Neural progenitor cell (in vitro differentiated cells): ENCODE measurements around the gene NKAIN2. TPM values are rescaled to one million over a fixed set of nuclear protein-coding genes. Genes with fewer than 3 reads are reported as not detected.

Source experiments
- DNase-seq: peaks from one replicate; pipeline ENCODE4 v3.0.0-alpha.2; 2016; ENCODE audit warnings: low spot score
- H2AFZ ChIP-seq: fragments of 200-600 bp; sonication (generic); replicated peaks from 2 replicates; pipeline ENCODE4 v1.6.1; 2016; ENCODE audit warnings: antibody characterized with exemption
- H3F3A ChIP-seq: fragments of 200-600 bp; sonication (generic); 2 replicates; pipeline ENCODE4 v1.6.1; 2016; ENCODE audit warnings: antibody characterized with exemption, low read depth
- H3K27ac ChIP-seq: fragments of 200-600 bp; sonication (generic); 2 replicates; pipeline ENCODE4 v1.5.1; 2016; ENCODE audit warnings: mild to moderate bottlenecking
- H3K27me3 ChIP-seq: fragments of 200-600 bp; sonication (generic); 2 replicates; pipeline ENCODE4 v1.6.1; 2016; ENCODE audit warnings: mild to moderate bottlenecking, moderate library complexity
- H3K36me3 ChIP-seq: fragments of 200-600 bp; sonication (generic); 2 replicates; pipeline ENCODE4 v1.5.1; 2016
- H3K4me1 ChIP-seq: fragments of 200-600 bp; sonication (generic); 2 replicates; pipeline ENCODE4 v1.6.1; 2016; ENCODE audit warnings: mixed run types
- H3K4me2 ChIP-seq: fragments of 200-600 bp; sonication (generic); 2 replicates; pipeline ENCODE4 v1.6.1; 2016
- H3K4me3 ChIP-seq: fragments of 200-600 bp; sonication (generic); 2 replicates; pipeline ENCODE4 v1.5.1; 2016
- H3K79me2 ChIP-seq: fragments of 200-600 bp; sonication (generic); 2 replicates; pipeline ENCODE4 v1.6.1; 2016; ENCODE audit warnings: low read depth
- H3K9ac ChIP-seq: fragments of 200-600 bp; sonication (generic); 2 replicates; pipeline ENCODE4 v1.6.1; 2016
- H3K9me3 ChIP-seq: fragments of 200-600 bp; sonication (generic); 2 replicates; pipeline ENCODE4 v1.5.1; 2016; ENCODE audit warnings: low read depth
- H4K20me1 ChIP-seq: fragments of 200-600 bp; sonication (generic); 2 replicates; pipeline ENCODE4 v1.6.1; 2016; ENCODE audit warnings: low read depth
- H3K27ac Mint-ChIP-seq: 3 replicates; pipeline ENCODE4 v1.8.0; 2021; ENCODE audit warnings: mixed read lengths
- H3K27me3 Mint-ChIP-seq: 2 replicates; pipeline ENCODE4 v1.8.0; 2022; ENCODE audit warnings: low read depth, mild to moderate bottlenecking, inconsistent platforms, moderate library complexity, mixed read lengths; ENCODE audit not compliant: insufficient read depth
- H3K36me3 Mint-ChIP-seq: 3 replicates; pipeline ENCODE4 v1.8.0; 2021; ENCODE audit warnings: mixed read lengths
- H3K4me1 Mint-ChIP-seq: 3 replicates; pipeline ENCODE4 v1.8.0; 2021; ENCODE audit warnings: mixed read lengths
- H3K4me3 Mint-ChIP-seq: 3 replicates; pipeline ENCODE4 v1.8.0; 2021; ENCODE audit warnings: mild to moderate bottlenecking, moderate library complexity, mixed read lengths
- H3K9me3 Mint-ChIP-seq: 3 replicates; pipeline ENCODE4 v1.8.0; 2020; ENCODE audit warnings: mixed read lengths
- EZH2 ChIP-seq: fragments of 200-600 bp; sonication (generic); IDR thresholded peaks from 2 replicates; pipeline ENCODE4 v1.6.1; 2017; ENCODE audit warnings: antibody characterized with exemption, mild to moderate bottlenecking, moderate library complexity
- EZH2phosphoT487 ChIP-seq: fragments of 200-600 bp; sonication (generic); IDR thresholded peaks from 2 replicates; pipeline ENCODE4 v1.6.1; 2017; ENCODE audit warnings: antibody characterized with exemption
- total RNA-seq: library from RNA; depleted of rRNA; stranded (reverse); fragments of >200 nt; gene quantifications from 2 replicates; pipeline ENCODE4 v1.2.3, GENCODE V29; 2015; ENCODE audit warnings: low replicate concordance
- TF ChIP-seq, protein P1 (sequence below): fragments of 200-600 bp; sonication (generic); IDR thresholded peaks from 2 replicates; pipeline ENCODE4 v1.5.1; 2017; ENCODE audit warnings: antibody characterized with exemption, mild to moderate bottlenecking

The NKAIN2 gene
- total RNA-seq, 1 donor from 2014 or later: 0.45 TPM

DNA sequence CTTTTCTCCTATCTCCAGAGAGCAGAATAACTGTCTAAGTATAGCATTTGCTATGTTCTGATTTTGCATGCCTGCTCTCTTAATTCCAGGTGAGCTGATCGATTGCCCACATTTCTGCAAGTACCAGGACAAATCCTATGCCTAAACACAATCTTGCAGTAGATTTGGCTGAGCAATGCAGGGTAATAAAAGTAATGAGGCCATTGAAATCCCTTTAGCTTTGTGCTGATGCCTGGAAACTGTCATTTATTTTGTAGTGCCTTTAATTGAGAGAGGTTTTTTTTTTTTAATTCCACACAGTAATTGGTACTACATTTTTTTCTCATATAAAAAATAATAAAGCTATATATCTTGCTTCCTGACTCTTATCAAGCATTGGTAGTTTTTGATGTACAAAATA, 252.3 kb downstream of the NKAIN2 start:
- H3K27me3 Mint-ChIP-seq: peaks cover 2% of the 10 kb centered on the region
- no peaks in the 10 kb centered on the region for H3K36me3 ChIP-seq
- no peak overlapping the region for H2AFZ ChIP-seq
- H4K20me1 ChIP-seq: no peaks in the 10 kb centered on the region
- no peaks in the 10 kb centered on the region for H3K9me3 ChIP-seq
- no peak overlapping the region for H3K27ac Mint-ChIP-seq
- TF ChIP-seq, protein P1, sequence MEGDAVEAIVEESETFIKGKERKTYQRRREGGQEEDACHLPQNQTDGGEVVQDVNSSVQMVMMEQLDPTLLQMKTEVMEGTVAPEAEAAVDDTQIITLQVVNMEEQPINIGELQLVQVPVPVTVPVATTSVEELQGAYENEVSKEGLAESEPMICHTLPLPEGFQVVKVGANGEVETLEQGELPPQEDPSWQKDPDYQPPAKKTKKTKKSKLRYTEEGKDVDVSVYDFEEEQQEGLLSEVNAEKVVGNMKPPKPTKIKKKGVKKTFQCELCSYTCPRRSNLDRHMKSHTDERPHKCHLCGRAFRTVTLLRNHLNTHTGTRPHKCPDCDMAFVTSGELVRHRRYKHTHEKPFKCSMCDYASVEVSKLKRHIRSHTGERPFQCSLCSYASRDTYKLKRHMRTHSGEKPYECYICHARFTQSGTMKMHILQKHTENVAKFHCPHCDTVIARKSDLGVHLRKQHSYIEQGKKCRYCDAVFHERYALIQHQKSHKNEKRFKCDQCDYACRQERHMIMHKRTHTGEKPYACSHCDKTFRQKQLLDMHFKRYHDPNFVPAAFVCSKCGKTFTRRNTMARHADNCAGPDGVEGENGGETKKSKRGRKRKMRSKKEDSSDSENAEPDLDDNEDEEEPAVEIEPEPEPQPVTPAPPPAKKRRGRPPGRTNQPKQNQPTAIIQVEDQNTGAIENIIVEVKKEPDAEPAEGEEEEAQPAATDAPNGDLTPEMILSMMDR: no peak
- TF ChIP-seq EZH2phosphoT487: no peak
- no peak for TF ChIP-seq EZH2
- H3K79me2 ChIP-seq: no peaks in the 10 kb centered on the region
- no peak overlapping the region for H3K27ac ChIP-seq
- H3K36me3 Mint-ChIP-seq: no peaks in the 10 kb centered on the region
- H3K4me1 Mint-ChIP-seq: no peaks in the 10 kb centered on the region
- DNase-seq: no peak
- no peak overlapping the region for H3K4me3 ChIP-seq
- no peaks in the 10 kb centered on the region for H3K9me3 Mint-ChIP-seq
- no peak overlapping the region for H3K9ac ChIP-seq
- H3K27me3 ChIP-seq: peaks cover 4% of the 10 kb centered on the region
- H3K4me1 ChIP-seq: no peaks in the 10 kb centered on the region
- H3K4me3 Mint-ChIP-seq: no peak overlapping the region
- H3K4me2 ChIP-seq: no peak overlapping the region
- H3F3A ChIP-seq: no peaks in the 10 kb centered on the region

DNA sequence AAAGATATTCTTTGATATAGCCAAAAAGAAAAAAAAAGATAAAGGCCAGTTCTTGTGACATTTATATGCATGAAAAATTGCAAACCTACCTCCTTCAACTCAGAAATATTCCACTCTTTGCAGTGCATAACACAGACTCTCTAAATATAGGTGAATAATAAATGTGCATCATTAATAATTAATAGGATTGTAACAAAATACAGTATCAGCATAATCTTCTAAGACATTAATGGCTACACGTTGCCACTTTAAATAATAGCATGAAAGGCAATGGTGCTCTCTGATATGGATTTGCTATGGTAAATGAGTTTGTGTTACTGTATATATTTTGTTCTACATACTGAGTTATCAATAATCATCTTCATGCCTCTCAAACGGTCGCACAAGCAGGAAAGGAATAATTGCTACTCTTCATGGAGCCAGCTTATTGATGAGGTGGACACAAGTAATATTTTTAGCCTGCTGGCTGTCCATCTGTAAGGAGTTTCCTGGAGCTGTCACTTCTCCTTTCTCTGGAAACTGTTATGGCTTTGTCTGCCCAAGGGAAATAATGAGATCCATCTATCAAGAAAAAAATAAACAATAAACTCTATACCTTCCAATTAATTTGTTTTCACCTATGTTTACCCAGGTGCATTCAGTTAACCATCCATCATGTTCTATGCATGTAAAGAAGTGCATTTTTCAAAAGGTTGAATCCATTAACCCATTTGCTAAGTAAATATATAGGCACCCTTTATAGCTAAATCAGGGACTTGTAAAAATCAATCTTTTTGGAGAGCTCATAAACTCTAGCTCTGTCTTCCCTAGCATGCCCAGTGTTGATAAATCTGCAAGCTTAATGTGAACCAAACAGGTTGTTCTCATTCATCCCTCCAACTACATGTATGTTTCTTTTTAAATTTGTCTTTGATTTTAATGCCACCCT, 253.0 kb downstream of the NKAIN2 start:
- H3K9ac ChIP-seq: no peak overlapping the region
- Mint-ChIP-seq H3K4me1 (no peaks in the 10 kb centered on the region), H3K27me3 (peaks cover 2% of the 10 kb centered on the region), H3K36me3 (no peaks in the 10 kb centered on the region), H3K9me3 (no peaks in the 10 kb centered on the region), H3K27ac (no peak overlapping the region), H3K4me3 (no peak overlapping the region)
- no peaks in the 10 kb centered on the region for H3K79me2 ChIP-seq
- no peak overlapping the region for H2AFZ ChIP-seq
- H3F3A ChIP-seq: no peaks in the 10 kb centered on the region
- TF ChIP-seq EZH2 (no peak), EZH2phosphoT487 (no peak)
- TF ChIP-seq, protein P1: no peak
- DNase-seq: no peak
- H3K4me2 ChIP-seq: no peak overlapping the region
- no peaks in the 10 kb centered on the region for H3K36me3 ChIP-seq
- H3K27me3 ChIP-seq: peaks cover 4% of the 10 kb centered on the region
- H3K9me3 ChIP-seq: no peaks in the 10 kb centered on the region
- no peaks in the 10 kb centered on the region for H3K4me1 ChIP-seq
- no peaks in the 10 kb centered on the region for H4K20me1 ChIP-seq
- no peak overlapping the region for H3K27ac ChIP-seq
- no peak overlapping the region for H3K4me3 ChIP-seq

DNA sequence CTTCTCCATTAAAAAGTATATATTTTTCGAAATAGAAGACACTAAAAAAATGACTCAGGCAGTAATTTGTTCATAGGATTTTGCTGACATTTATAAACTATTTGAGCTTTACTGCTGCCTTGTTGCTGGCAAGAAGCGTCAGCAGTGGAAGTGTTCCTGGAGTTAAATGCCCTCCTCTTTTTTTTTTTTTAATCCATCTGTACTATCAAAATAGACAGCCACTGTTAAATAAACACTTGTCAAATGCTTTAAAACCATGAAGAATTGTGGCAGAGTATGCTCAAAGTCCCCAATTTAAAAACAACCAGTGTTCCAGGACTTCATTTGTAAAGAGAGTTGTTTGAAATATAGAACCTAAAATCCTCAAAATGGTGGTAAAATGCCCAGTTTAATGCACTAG, 253.8 kb downstream of the NKAIN2 start:
- Histone ChIP-seq H3K4me1 (no peaks in the 10 kb centered on the region), H3K4me3 (no peak overlapping the region), H3K27me3 (peaks cover 4% of the 10 kb centered on the region), H3F3A (no peaks in the 10 kb centered on the region), H3K36me3 (no peaks in the 10 kb centered on the region), H3K4me2 (no peak overlapping the region), H2AFZ (no peak overlapping the region), H3K79me2 (no peaks in the 10 kb centered on the region), H4K20me1 (no peaks in the 10 kb centered on the region), H3K9me3 (no peaks in the 10 kb centered on the region), H3K27ac (no peak overlapping the region), H3K9ac (no peak overlapping the region)
- H3K27ac Mint-ChIP-seq: no peak overlapping the region
- peaks cover 2% of the 10 kb centered on the region for H3K27me3 Mint-ChIP-seq
- TF ChIP-seq EZH2phosphoT487: no peak
- no peak for TF ChIP-seq EZH2
- TF ChIP-seq, protein P1: no peak
- H3K4me3 Mint-ChIP-seq: no peak overlapping the region
- no peaks in the 10 kb centered on the region for H3K9me3 Mint-ChIP-seq
- DNase-seq: no peak
- no peaks in the 10 kb centered on the region for H3K36me3 Mint-ChIP-seq
- no peaks in the 10 kb centered on the region for H3K4me1 Mint-ChIP-seq
